Measurements from ENCODE around the gene ATG7.

DNA sequence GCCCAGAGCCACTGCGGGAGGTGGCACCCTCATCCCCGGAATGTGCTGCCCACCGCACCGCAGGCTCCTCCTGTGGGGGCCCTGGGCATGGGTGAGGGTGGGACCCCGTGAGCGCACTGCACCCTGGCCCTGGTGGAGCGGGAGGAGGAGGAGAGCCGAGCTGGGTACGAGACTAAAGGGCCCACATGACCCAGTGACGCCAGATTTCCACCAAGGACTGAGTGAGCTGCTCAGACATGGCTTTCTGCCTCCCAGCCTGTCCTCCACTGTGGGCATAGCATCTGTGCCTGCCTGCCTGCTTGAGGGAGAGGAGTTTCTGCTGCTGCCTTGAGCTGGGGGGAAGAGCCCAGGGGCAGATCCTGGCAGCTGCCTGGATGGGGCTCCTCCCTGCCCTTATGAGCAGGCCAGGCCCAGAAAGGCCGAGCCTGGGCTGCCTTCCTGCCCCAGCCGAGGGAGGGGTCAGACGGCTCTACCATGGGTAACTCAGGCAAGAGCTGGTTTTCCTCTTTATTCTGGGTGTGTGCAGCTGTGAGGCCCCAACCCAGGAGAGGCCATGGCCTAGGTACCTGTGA, 283.1 kb downstream of the ATG7 start:
- TF ChIP-seq, protein P1, sequence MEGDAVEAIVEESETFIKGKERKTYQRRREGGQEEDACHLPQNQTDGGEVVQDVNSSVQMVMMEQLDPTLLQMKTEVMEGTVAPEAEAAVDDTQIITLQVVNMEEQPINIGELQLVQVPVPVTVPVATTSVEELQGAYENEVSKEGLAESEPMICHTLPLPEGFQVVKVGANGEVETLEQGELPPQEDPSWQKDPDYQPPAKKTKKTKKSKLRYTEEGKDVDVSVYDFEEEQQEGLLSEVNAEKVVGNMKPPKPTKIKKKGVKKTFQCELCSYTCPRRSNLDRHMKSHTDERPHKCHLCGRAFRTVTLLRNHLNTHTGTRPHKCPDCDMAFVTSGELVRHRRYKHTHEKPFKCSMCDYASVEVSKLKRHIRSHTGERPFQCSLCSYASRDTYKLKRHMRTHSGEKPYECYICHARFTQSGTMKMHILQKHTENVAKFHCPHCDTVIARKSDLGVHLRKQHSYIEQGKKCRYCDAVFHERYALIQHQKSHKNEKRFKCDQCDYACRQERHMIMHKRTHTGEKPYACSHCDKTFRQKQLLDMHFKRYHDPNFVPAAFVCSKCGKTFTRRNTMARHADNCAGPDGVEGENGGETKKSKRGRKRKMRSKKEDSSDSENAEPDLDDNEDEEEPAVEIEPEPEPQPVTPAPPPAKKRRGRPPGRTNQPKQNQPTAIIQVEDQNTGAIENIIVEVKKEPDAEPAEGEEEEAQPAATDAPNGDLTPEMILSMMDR (IDR thresholded peaks at IDR 0.05; ENCODE audit: poor library complexity), result no peak
- TF ChIP-seq EZH2 (IDR thresholded peaks at IDR 0.05; ENCODE audit: borderline replicate concordance) (no peak), EZH2phosphoT487 (IDR thresholded peaks at IDR 0.05; ENCODE audit: low read depth, severe bottlenecking, unreplicated experiment) (no peak)

All from hepatocyte (in vitro differentiated cells).